Measurements from ENCODE around the gene HES7. TPM values are rescaled to one million over a fixed set of nuclear protein-coding genes. Genes with fewer than 3 reads are reported as not detected.

Gene HES7
- total and polyA plus RNA-seq, 11 donors, result 0.17 to 0.76 (median 0.36) TPM; not detected in 5

GRCh38 chr17:8137645-8138373 lies 13.9 kb upstream of the HES7 start:
- DNase-seq (no peak), ATAC-seq (no peak)
- Histone ChIP-seq H3K4me1 (peaks cover 0 to 42% (median 15%) of the 10 kb centered on the region in 12 donors), H3K27ac (peak overlapping the region in 10 of 12 donors; percentile 58 to 89 (median 84)), H3K36me3 (peaks cover 8 to 38% (median 35%) of the 10 kb centered on the region in 9 donors), H3K9me3 (no peaks in the 10 kb centered on the region), H3K27me3 (no peaks in the 10 kb centered on the region), H3K4me3 (peak overlapping the region in 8 of 12 donors; percentile 2 to 48 (median 33))
- intact Hi-C loops (cut with DNase I), result loop anchor here in 7 of 10 donors (1.0 to 10.0 kb wide), 8 partner anchors 15 to 301 kb away; partner anchors contain the start of genes PER1 (in 1 of the 7) and VAMP2 (in 1 of the 7)
- TF ChIP-seq CTCF (IDR thresholded peaks at IDR 0.05) (no peak), POLR2A (IDR thresholded peaks at IDR 0.05) (no peak)
- WGBS, 4 donors, result 30 to 46% (median 36%) methylated on average over 21 of the region's 21 CpGs

- peaks cover 0 to 15% (median 0%) of the 10 kb centered on the region in 9 donors for H3K27me3 ChIP-seq
- DNase-seq (no peak), ATAC-seq (no peak)
- 88 to 93% (median 92%) methylated on average over 4 of the region's 4 CpGs for WGBS, 4 donors
- no peaks in the 10 kb centered on the region for H3K9me3 ChIP-seq
- no peaks in the 10 kb centered on the region for H3K36me3 ChIP-seq
- intact Hi-C loops (cut with DNase I), result loop anchor here in 1 of 10 donors (10.0 kb wide), 1 partner anchor 51 kb away; no protein-coding TSS in a partner anchor
- no peak overlapping the region for H3K4me3 ChIP-seq
- TF ChIP-seq CTCF (IDR thresholded peaks at IDR 0.05) (no peak), POLR2A (IDR thresholded peaks at IDR 0.05) (no peak)
- no peak overlapping the region for H3K27ac ChIP-seq
- peaks cover 0 to 11% (median 9%) of the 10 kb centered on the region in 12 donors for H3K4me1 ChIP-seq
These were observed 10.0 kb upstream of the HES7 start for GRCh38 chr17:8133941-8134340.

- ATAC-seq, result no peak
- DNase-seq, result no peak
- Histone ChIP-seq H3K27me3 (peaks cover 0 to 19% (median 0%) of the 10 kb centered on the region in 9 donors), H3K36me3 (no peaks in the 10 kb centered on the region), H3K9me3 (no peaks in the 10 kb centered on the region), H3K4me1 (peaks cover 0 to 9% (median 7%) of the 10 kb centered on the region in 12 donors), H3K4me3 (no peak overlapping the region), H3K27ac (no peak overlapping the region)
- 70 to 80% (median 73%) methylated on average over 12 of the region's 12 CpGs for WGBS, 4 donors
- intact Hi-C loops (cut with DNase I), result loop anchor here in 1 of 10 donors (10.0 kb wide), 1 partner anchor 51 kb away; no protein-coding TSS in a partner anchor
- no peak for TF ChIP-seq CTCF (IDR thresholded peaks at IDR 0.05)
- TF ChIP-seq POLR2A (IDR thresholded peaks at IDR 0.05), result no peak
These were observed 9.5 kb upstream of the HES7 start for GRCh38 chr17:8133399-8133798.

GRCh38 chr17:8131844-8132441 lies 8.0 kb upstream of the HES7 start:
- DNase-seq (no peak), ATAC-seq (no peak)
- peaks cover 0 to 7% (median 5%) of the 10 kb centered on the region in 12 donors for H3K4me1 ChIP-seq
- H3K9me3 ChIP-seq, result no peaks in the 10 kb centered on the region
- TF ChIP-seq POLR2A (IDR thresholded peaks at IDR 0.05), result no peak
- H3K36me3 ChIP-seq, result no peaks in the 10 kb centered on the region
- no peak overlapping the region for H3K27ac ChIP-seq
- H3K4me3 ChIP-seq, result no peak overlapping the region
- intact Hi-C loops (cut with DNase I), result loop anchor here in 1 of 10 donors (10.0 kb wide), 1 partner anchor 53 kb away; no protein-coding TSS in a partner anchor
- 58 to 73% (median 68%) methylated on average over 3 of the region's 3 CpGs for WGBS, 4 donors
- H3K27me3 ChIP-seq, result peaks cover 0 to 32% (median 0%) of the 10 kb centered on the region in 9 donors
